Measurements from ENCODE around the gene MLC1.

The MLC1 gene

GRCh38 chr22:50085211-50085972 lies at the start of gene MLC1:
Gene MLC1 (minus strand): TSS chr22:50085426. CDS start chr22:50084902, 524 bp downstream.
- no peak for DNase-seq (ENCODE audit: low spot score)

GRCh38 chr22:50134481-50134880 lies 49.3 kb upstream of the MLC1 start:
- DNase-seq (ENCODE audit: low spot score): no peak

- DNase-seq (ENCODE audit: low spot score): no peak
Measured at GRCh38 chr22:50131894-50132293, 46.7 kb upstream of the MLC1 start.

GRCh38 chr22:50129121-50129736 lies 44.0 kb upstream of the MLC1 start:
- DNase-seq (ENCODE audit: low spot score): no peak

- DNase-seq (ENCODE audit: low spot score): no peak
Measured at GRCh38 chr22:50125029-50125428, 39.8 kb upstream of the MLC1 start.

GRCh38 chr22:50123119-50123518 lies 37.9 kb upstream of the MLC1 start:
- no peak for DNase-seq (ENCODE audit: low spot score)

- DNase-seq (ENCODE audit: low spot score): no peak
Measured at GRCh38 chr22:50121202-50121740, 36.0 kb upstream of the MLC1 start.

- DNase-seq (ENCODE audit: low spot score): no peak
Measured at GRCh38 chr22:50119768-50120251, 34.6 kb upstream of the MLC1 start.

- DNase-seq (ENCODE audit: low spot score): no peak
Measured at GRCh38 chr22:50119169-50119767, 34.0 kb upstream of the MLC1 start.

GRCh38 chr22:50118557-50119168 lies 33.4 kb upstream of the MLC1 start:
- no peak for DNase-seq (ENCODE audit: low spot score)

GRCh38 chr22:50118129-50118528 lies 32.9 kb upstream of the MLC1 start:
- no peak for DNase-seq (ENCODE audit: low spot score)

- DNase-seq (ENCODE audit: low spot score): no peak
Measured at GRCh38 chr22:50117168-50117762, 32.0 kb upstream of the MLC1 start.

- no peak for DNase-seq (ENCODE audit: low spot score)
Measured at GRCh38 chr22:50115693-50116092, 30.5 kb upstream of the MLC1 start.

GRCh38 chr22:50114221-50115021 lies 29.2 kb upstream of the MLC1 start:
- peak; percentile 7 for DNase-seq (ENCODE audit: low spot score)

- peak; percentile 16 for DNase-seq (ENCODE audit: low spot score)
Measured at GRCh38 chr22:50112151-50113118, 27.2 kb upstream of the MLC1 start.

GRCh38 chr22:50111056-50111455 lies 25.8 kb upstream of the MLC1 start:
- peak; percentile 3 for DNase-seq (ENCODE audit: low spot score)

GRCh38 chr22:50107529-50107928 lies 22.3 kb upstream of the MLC1 start:
- peak; percentile 7 for DNase-seq (ENCODE audit: low spot score)

GRCh38 chr22:50105208-50106100 lies 20.2 kb upstream of the MLC1 start:
- no peak for DNase-seq (ENCODE audit: low spot score)

GRCh38 chr22:50104141-50104544 lies 18.9 kb upstream of the MLC1 start:
- peak; percentile 2 for DNase-seq (ENCODE audit: low spot score)

Data from iPS-NIHi11 (cell line).